Subcutaneous abdominal adipose tissue (tissue), 5 donors: ENCODE data around the gene EAF2.
"Not testable (repeated sequence)": the region's sequence is repeated elsewhere in the genome, so short reads cannot be mapped to it uniquely, and the experiment has no call there.

Source experiments
- H3K27ac ChIP-seq: one replicate; pipeline ENCODE4 v1.7.0; 2013; ENCODE audit warnings: low read depth, mild to moderate bottlenecking, inconsistent platforms, low read length, moderate library complexity
- H3K27me3 ChIP-seq, 5 donors: one replicate each; pipeline ENCODE4 v1.7.0; 2013; ENCODE audit warnings: low read length in 5 of 5, inconsistent platforms in 1 of 5; ENCODE audit not compliant: control insufficient read depth in 5 of 5, insufficient read depth in 4 of 5
- H3K36me3 ChIP-seq, 5 donors: one replicate each; pipeline ENCODE4 v1.7.0; 2013; ENCODE audit warnings: low read length in 5 of 5; ENCODE audit not compliant: control insufficient read depth in 5 of 5, insufficient read depth in 5 of 5
- H3K4me1 ChIP-seq, 5 donors: one replicate each; pipeline ENCODE4 v1.7.0; 2013; ENCODE audit warnings: low read length in 5 of 5, mild to moderate bottlenecking in 3 of 5, moderate library complexity in 1 of 5; ENCODE audit not compliant: control insufficient read depth in 5 of 5, insufficient read depth in 5 of 5
- H3K4me3 ChIP-seq, 5 donors: one replicate each; pipeline ENCODE4 v1.7.0; 2013; ENCODE audit warnings: low read length in 5 of 5, low read depth in 1 of 5
- H3K9ac ChIP-seq, 5 donors: one replicate each; pipeline ENCODE4 v1.7.0; 2013; ENCODE audit warnings: low read length in 5 of 5, mild to moderate bottlenecking in 4 of 5, moderate library complexity in 3 of 5
- H3K9me3 ChIP-seq, 5 donors: one replicate each; pipeline ENCODE4 v1.7.0; 2013; ENCODE audit warnings: low read length in 5 of 5; ENCODE audit not compliant: control insufficient read depth in 5 of 5
- donor health status: healthy.
- donor health status: healthy.
- donor health status: healthy.
- donor health status: healthy.
- donor health status: healthy.

Gene EAF2

DNA sequence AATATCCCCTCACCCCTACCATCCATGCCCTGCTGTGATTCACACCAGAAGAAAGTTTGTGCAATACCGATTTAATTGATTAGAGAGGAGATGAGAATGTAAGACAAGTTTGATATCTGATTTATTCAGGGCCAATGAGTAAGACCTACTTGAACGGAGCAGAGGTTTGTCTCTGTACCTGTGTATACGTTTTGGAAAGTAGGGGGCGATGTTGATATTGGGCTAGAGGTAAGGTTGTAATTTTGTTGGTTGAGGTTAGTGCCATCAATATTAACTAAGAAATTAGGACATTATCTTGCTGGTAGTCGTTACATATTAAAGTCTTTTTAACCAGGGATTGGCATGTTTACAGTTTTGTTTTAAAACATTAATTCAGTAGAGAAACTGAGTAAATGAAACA is 20.5 kb downstream of the EAF2 start:
- no peaks in the 10 kb centered on the region for H3K36me3 ChIP-seq
- no peak overlapping the region for H3K27ac ChIP-seq
- H3K9me3 ChIP-seq = no peaks in the 10 kb centered on the region
- H3K27me3 ChIP-seq = no peaks in the 10 kb centered on the region
- H3K4me1 ChIP-seq = no peaks in the 10 kb centered on the region
- no peak overlapping the region for H3K9ac ChIP-seq
- H3K4me3 ChIP-seq = no peak overlapping the region

DNA sequence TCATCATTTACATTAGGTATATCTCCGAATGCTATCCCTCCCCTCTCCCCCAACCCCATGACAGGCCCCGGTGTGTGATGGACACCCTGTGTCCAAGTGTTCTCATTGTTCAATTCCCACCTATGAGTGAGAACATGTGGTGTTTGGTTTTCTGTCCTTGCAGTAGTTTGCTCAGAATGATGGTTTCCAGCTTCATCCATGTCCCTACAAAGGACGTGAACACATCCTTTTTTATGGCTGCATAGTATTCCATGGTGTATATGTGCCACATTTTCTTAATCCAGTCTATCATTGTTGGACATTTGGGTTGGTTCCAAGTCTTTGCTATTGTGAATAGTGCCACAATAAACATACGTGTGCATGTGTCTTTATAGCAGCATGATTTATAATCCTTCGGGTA is 22.8 kb downstream of the EAF2 start:
- not testable (repeated sequence) for H3K27me3 ChIP-seq, H3K36me3 ChIP-seq, H3K9ac ChIP-seq, H3K4me3 ChIP-seq, H3K27ac ChIP-seq, H3K9me3 ChIP-seq, H3K4me1 ChIP-seq

DNA sequence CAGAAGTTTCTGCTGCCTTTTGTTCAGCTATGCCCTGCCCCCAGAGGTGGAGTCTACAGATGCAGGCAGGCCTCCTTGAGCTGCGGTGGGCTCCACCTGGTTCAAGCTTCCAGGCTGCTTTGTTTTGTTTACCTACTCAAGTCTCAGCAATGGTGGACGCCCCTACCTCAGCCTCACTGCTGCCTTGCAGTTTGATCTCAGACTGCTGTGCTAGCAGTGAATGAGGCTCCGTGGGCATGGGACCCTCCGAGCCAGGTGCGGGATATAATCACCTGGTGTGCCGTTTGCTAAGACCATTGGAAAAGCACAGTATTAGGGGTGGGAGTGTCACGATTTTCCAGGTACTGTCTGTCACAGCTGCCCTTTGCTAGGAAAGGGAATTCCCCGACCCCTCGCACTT is 28.2 kb downstream of the EAF2 start:
- not testable (repeated sequence) for H3K4me3 ChIP-seq, H3K27me3 ChIP-seq, H3K9ac ChIP-seq, H3K9me3 ChIP-seq, H3K4me1 ChIP-seq, H3K27ac ChIP-seq, H3K36me3 ChIP-seq

DNA sequence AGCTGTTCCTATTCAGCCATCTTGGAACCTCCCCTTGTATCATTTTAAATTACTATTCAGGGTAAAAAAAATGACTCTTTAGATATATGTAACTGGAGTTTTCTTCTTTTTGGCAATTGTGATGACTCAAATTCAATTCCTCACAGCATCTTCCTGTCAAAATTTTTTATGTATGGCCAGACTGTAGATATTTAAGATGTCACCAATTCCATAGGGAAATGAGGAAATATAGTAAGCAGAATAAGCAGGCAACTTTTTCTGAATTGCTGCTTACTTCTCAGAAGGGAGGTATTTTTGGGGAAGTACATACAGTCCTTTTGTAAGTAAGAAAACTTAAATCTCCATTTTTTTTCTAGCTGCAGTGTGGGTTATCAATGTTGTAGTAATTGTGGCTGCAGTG is 28.8 kb downstream of the EAF2 start:
- Histone ChIP-seq H3K9ac (no peak overlapping the region), H3K27ac (no peak overlapping the region), H3K4me1 (no peaks in the 10 kb centered on the region), H3K4me3 (no peak overlapping the region), H3K36me3 (no peaks in the 10 kb centered on the region), H3K27me3 (no peaks in the 10 kb centered on the region), H3K9me3 (peaks cover 0 to 5% (median 0%) of the 10 kb centered on the region in 5 donors)

DNA sequence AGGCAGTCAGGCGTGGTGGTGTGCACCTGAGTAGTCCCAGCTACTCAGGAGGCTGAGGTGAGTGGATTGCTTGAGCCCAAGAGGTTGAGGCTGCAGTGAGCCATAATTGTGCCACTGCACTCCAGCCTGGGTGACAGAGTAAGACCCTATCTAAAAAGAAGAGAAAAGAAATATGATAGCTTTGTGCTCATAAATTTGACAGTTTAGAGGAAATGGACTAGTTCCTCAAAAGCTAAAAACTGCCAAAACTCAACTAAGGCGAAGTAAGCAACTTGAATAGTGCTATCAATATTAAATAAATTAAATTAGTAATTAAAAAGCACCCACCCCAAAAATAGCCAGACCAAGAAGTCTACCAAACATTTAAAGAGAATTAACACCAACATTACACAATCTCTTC is 34.7 kb downstream of the EAF2 start:
- H3K4me1 ChIP-seq = no peaks in the 10 kb centered on the region
- H3K36me3 ChIP-seq = peaks cover 0 to 10% (median 0%) of the 10 kb centered on the region in 5 donors
- H3K9me3 ChIP-seq = no peaks in the 10 kb centered on the region
- H3K27me3 ChIP-seq = no peaks in the 10 kb centered on the region
- no peak overlapping the region for H3K4me3 ChIP-seq
- no peak overlapping the region for H3K27ac ChIP-seq
- H3K9ac ChIP-seq = no peak overlapping the region

DNA sequence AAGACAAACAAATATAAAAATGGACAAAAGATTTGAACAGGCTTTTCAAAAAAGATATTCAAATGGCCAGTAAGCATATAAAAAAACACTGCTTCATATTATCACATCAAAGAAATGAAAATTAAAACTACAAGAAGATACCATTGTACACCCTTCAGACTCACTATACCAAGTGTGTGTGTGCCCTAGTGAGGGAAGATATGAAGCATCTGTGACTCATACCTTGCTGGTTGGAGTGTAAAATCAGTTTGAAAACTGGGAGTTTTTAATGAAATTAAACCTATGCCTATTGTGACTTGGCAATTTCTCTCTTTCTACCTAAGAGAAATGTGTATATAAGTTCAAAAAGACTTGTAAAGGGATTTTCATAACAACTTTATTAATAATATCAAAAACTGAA is 35.7 kb downstream of the EAF2 start:
- no peak overlapping the region for H3K27ac ChIP-seq
- no peak overlapping the region for H3K4me3 ChIP-seq
- H3K4me1 ChIP-seq = no peaks in the 10 kb centered on the region
- no peak overlapping the region for H3K9ac ChIP-seq
- no peaks in the 10 kb centered on the region for H3K27me3 ChIP-seq
- peaks cover 0 to 10% (median 0%) of the 10 kb centered on the region in 5 donors for H3K36me3 ChIP-seq
- no peaks in the 10 kb centered on the region for H3K9me3 ChIP-seq

DNA sequence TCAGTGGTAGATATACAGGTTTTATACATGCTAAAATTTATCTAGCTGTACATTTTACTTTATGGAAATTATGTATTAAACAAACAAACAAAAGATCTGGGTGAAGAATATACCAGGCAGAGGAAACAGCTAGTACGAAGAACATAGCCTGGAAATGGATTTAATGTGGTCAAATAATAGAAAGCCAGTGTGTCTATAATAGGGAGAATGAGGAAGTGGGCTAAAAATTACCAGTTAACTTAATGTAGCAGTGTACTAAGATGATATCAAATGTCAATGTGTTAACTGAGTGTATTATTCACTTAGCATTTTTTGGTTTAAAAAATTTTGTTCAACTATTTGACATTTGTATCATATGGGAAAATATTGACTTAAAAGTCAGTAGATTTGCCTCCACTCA is 36.4 kb downstream of the EAF2 start:
- Histone ChIP-seq H3K36me3 (peaks cover 0 to 10% (median 0%) of the 10 kb centered on the region in 5 donors), H3K27ac (no peak overlapping the region)

DNA sequence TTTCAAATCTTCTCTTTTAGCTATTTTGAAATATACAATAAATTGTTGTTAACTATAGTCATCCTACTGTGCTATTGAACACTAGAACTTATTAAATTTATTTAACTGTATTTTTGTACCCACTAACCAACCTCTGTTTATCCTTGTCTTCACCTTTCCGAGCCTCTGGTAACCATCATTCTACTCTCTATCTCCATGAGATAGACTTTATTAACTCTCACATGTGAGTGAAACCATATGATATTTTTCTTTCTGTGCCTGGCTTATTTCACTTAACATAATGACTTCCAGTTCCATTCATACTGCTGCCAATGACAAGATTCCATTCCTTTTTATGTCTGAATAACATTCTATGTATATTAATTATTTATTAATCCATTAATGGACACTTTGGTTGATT is 43.4 kb downstream of the EAF2 start:
- H3K27me3 ChIP-seq = no peaks in the 10 kb centered on the region
- no peaks in the 10 kb centered on the region for H3K4me1 ChIP-seq
- H3K9me3 ChIP-seq = no peaks in the 10 kb centered on the region
- no peaks in the 10 kb centered on the region for H3K36me3 ChIP-seq
- no peak overlapping the region for H3K9ac ChIP-seq
- no peak overlapping the region for H3K27ac ChIP-seq
- H3K4me3 ChIP-seq = no peak overlapping the region

More for the DNA sequence above, 36.4 kb downstream of the EAF2 start:
- H3K9ac ChIP-seq = no peak overlapping the region
- no peaks in the 10 kb centered on the region for H3K4me1 ChIP-seq
- no peaks in the 10 kb centered on the region for H3K27me3 ChIP-seq
- no peaks in the 10 kb centered on the region for H3K9me3 ChIP-seq
- no peak overlapping the region for H3K4me3 ChIP-seq

DNA sequence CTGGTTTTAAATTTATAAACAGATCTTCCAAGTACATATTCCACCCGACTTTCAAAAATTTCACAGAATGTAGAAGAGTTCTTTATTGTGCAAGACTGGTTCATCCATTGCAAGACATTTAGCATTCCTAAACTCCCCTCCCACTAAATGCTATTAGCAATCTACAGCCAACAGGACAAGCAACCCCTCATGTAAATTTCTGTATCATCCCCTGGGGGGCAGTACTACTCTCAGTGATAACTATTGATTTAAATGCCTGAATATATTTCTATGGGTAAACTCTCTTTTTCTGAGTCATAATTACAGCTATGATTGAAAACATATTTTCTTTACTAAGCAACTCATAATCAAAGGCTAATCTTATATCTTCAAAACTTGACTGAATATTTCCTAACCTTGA is 48.5 kb downstream of the EAF2 start:
- Histone ChIP-seq H3K9ac (no peak overlapping the region), H3K4me3 (no peak overlapping the region), H3K27me3 (no peaks in the 10 kb centered on the region), H3K27ac (no peak overlapping the region), H3K9me3 (no peaks in the 10 kb centered on the region), H3K4me1 (no peaks in the 10 kb centered on the region), H3K36me3 (no peaks in the 10 kb centered on the region)

DNA sequence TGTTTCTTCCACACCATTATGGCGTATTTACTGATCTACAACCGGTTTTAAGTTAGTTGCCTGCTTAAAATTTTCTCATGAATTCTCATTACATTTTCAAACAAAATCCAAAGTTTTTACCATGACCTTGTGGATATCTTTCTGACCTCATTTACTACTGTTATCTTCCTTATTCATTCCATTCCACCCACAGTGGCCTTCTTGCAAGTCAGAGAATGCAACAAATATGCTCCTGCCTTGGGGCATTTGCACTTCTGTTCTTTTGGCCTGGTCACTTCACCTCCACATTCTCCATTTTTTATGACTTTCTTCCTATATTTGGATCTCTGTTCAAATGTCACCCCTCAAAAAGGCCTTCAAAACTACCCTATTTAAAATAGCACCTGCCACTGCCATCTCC is 50.4 kb downstream of the EAF2 start:
- H3K9ac ChIP-seq = no peak overlapping the region
- no peaks in the 10 kb centered on the region for H3K9me3 ChIP-seq
- no peaks in the 10 kb centered on the region for H3K4me1 ChIP-seq
- H3K36me3 ChIP-seq = no peaks in the 10 kb centered on the region
- no peak overlapping the region for H3K4me3 ChIP-seq
- H3K27ac ChIP-seq = no peak overlapping the region
- H3K27me3 ChIP-seq = no peaks in the 10 kb centered on the region
